Right lung (tissue), 5 donors: ENCODE measurements around the gene PPP1R27. TPM values are rescaled to one million over a fixed set of nuclear protein-coding genes. Genes with fewer than 3 reads are reported as not detected.

ENCODE experiments used
- DNase-seq, 2 donors: peaks; one replicate each; pipeline ENCODE4 v3.0.0-alpha.2; 2013
- polyA plus RNA-seq, 5 donors: library from polyadenylated mRNA; unstranded; fragments of 120-200 nt; gene quantifications; one replicate each; pipeline versions ENCODE4 v1.2.1 to v1.2.3, GENCODE V29; 2013; ENCODE audit warnings: inconsistent platforms in 1 of 5, low replicate concordance in 1 of 5; ENCODE audit not compliant: insufficient read length in 5 of 5, insufficient read depth in 1 of 5

PPP1R27 gene
- polyA plus RNA-seq, 5 donors: 0.11 to 1.7 (median 0.15) TPM

- DNase-seq: no peak
Observed at GRCh38 chr17:81863123-81863675, 28.3 kb upstream of the PPP1R27 start.

- DNase-seq: peak; percentile 100
Observed at GRCh38 chr17:81860756-81861568, 26.1 kb upstream of the PPP1R27 start.

- DNase-seq: no peak
Observed at GRCh38 chr17:81859906-81860755, 25.3 kb upstream of the PPP1R27 start, which contains the start of gene P4HB. Gene P4HB, minus strand, starts transcription at chr17:81860535. Its CDS starts 64 bp downstream, at chr17:81860471.

- no peak for DNase-seq
Observed at GRCh38 chr17:81858967-81859905, 24.4 kb upstream of the PPP1R27 start.

- DNase-seq: no peak
Observed at GRCh38 chr17:81858170-81858966, 23.5 kb upstream of the PPP1R27 start.

- no peak for DNase-seq
Observed at GRCh38 chr17:81854974-81855774, 20.3 kb upstream of the PPP1R27 start.

GRCh38 chr17:81852237-81852636 is 17.4 kb upstream of the PPP1R27 start:
- no peak for DNase-seq

- no peak for DNase-seq
Observed at GRCh38 chr17:81851423-81851822, 16.6 kb upstream of the PPP1R27 start.

GRCh38 chr17:81849457-81849856 is 14.6 kb upstream of the PPP1R27 start:
- no peak for DNase-seq

- DNase-seq: no peak
Observed at GRCh38 chr17:81846743-81847689, 12.2 kb upstream of the PPP1R27 start.

GRCh38 chr17:81845881-81846742 is 11.3 kb upstream of the PPP1R27 start:
- no peak for DNase-seq

- DNase-seq: no peak
Observed at GRCh38 chr17:81845361-81845760, 10.5 kb upstream of the PPP1R27 start.

GRCh38 chr17:81844887-81845286 is 10.0 kb upstream of the PPP1R27 start:
- no peak for DNase-seq

GRCh38 chr17:81844327-81844851 is 9.5 kb upstream of the PPP1R27 start:
- no peak for DNase-seq

GRCh38 chr17:81843713-81844326 is 9.0 kb upstream of the PPP1R27 start:
- no peak for DNase-seq

GRCh38 chr17:81842725-81843504 is 8.1 kb upstream of the PPP1R27 start:
- no peak for DNase-seq
